H1 (cell line): ENCODE measurements around the gene STAT2. TPM values are rescaled to one million over a fixed set of nuclear protein-coding genes. Genes with fewer than 3 reads are reported as not detected.

Experiments
- CTCF ChIA-PET: fragments of 300-600 bp; sonication (Branson Sonifier 250); formaldehyde crosslinking; loops from one replicate; lab custom pipeline; 2021; ENCODE audit not compliant: partially characterized antibody; lab: Charles Lee
- POLR2A ChIA-PET: fragments of 300-600 bp; sonication (Branson Sonifier 250); formaldehyde crosslinking; loops from one replicate; lab custom pipeline; 2021; ENCODE audit warnings: inconsistent platforms; ENCODE audit not compliant: partially characterized antibody; lab: Charles Lee
- DNase-seq, 2 experiments: peaks; one replicate each; pipeline versions ENCODE4 v3.0.0 to v3.0.0-alpha.2; 2010 to 2022; ENCODE audit warnings: low spot score in 2 of 2, low read depth in 1 of 2, mixed read lengths in 1 of 2
- FAIRE-seq: peaks from 2 replicates; lab custom pipeline; 2011; peaks lifted over from hg19 to GRCh38; lab: Jason Lieb, UNC
- H2AFZ ChIP-seq: 2 replicates; pipeline ENCODE4 v1.8.1; 2012; ENCODE audit warnings: low read length, inconsistent platforms
- H2AK5ac ChIP-seq: 2 replicates; pipeline ENCODE4 v1.6.1; 2013; ENCODE audit warnings: low read depth, low read length
- H2BK120ac ChIP-seq: replicated peaks from 2 replicates; pipeline ENCODE3; 2013; ENCODE audit warnings: low read depth, low read length, inconsistent platforms
- H2BK12ac ChIP-seq: 2 replicates; pipeline ENCODE4 v1.6.1; 2013; ENCODE audit warnings: low read depth, low read length
- H2BK15ac ChIP-seq: 2 replicates; pipeline ENCODE4 v1.6.1; 2013; ENCODE audit warnings: low read length
- H2BK20ac ChIP-seq: 2 replicates; pipeline ENCODE4 v1.6.1; 2013; ENCODE audit warnings: low read length
- H2BK5ac ChIP-seq: 2 replicates; pipeline ENCODE4 v1.6.1; 2013; ENCODE audit warnings: low read depth, low read length
- H3K14ac ChIP-seq: 2 replicates; pipeline ENCODE4 v1.6.1; 2013; ENCODE audit warnings: inconsistent platforms; ENCODE audit not compliant: insufficient read length
- H3K18ac ChIP-seq: 2 replicates; pipeline ENCODE4 v1.6.1; 2013; ENCODE audit warnings: low read length; ENCODE audit errors: extremely low read depth
- H3K23ac ChIP-seq: 2 replicates; pipeline ENCODE4 v1.6.1; 2013; ENCODE audit warnings: inconsistent platforms; ENCODE audit not compliant: insufficient read length
- H3K23me2 ChIP-seq: 2 replicates; pipeline ENCODE4 v1.6.1; 2013; ENCODE audit warnings: low read depth, low read length
- H3K27ac ChIP-seq: 2 replicates; pipeline ENCODE4 v1.6.1; 2011; ENCODE audit warnings: low read depth, low read length, inconsistent platforms
- H3K27me3 ChIP-seq, 4 experiments: replicated peaks in 1 of 4; 1 replicate in 1 of 4; 2 replicates in 3 of 4; pipeline versions ENCODE4 v1.6.1 to v1.8.1; 2011 to 2013; ENCODE audit warnings: low read length in 3 of 4, mild to moderate bottlenecking in 3 of 4, inconsistent platforms in 2 of 4, mixed read lengths in 2 of 4, moderate library complexity in 1 of 4; ENCODE audit not compliant: control insufficient read depth in 3 of 4, insufficient read depth in 3 of 4; ENCODE audit errors: extremely low read depth in 1 of 4
- H3K36me3 ChIP-seq, 4 experiments: 2 replicates each; pipeline versions ENCODE4 v1.6.1 to v1.8.1; 2011 to 2013; ENCODE audit warnings: mild to moderate bottlenecking in 4 of 4, low read length in 3 of 4, moderate library complexity in 2 of 4, control low read depth in 1 of 4, inconsistent platforms in 1 of 4; ENCODE audit not compliant: insufficient read depth in 4 of 4, control insufficient read depth in 2 of 4
- H3K4ac ChIP-seq: replicated peaks from 2 replicates; pipeline ENCODE3; 2013; ENCODE audit warnings: low read length, low read depth, mixed read lengths, inconsistent platforms; ENCODE audit not compliant: insufficient read length
- H3K4me1 ChIP-seq, 4 experiments: replicated peaks in 1 of 4; 1 replicate in 1 of 4; 2 replicates in 3 of 4; pipeline versions ENCODE4 v1.6.1 to v1.8.1; 2011 to 2013; ENCODE audit warnings: low read length in 3 of 4, inconsistent platforms in 2 of 4, mixed read lengths in 1 of 4; ENCODE audit not compliant: insufficient read depth in 4 of 4, control insufficient read depth in 3 of 4
- H3K4me2 ChIP-seq, 2 experiments: 2 replicates each; pipeline versions ENCODE4 v1.6.1 to v1.8.1; 2011 to 2013; ENCODE audit warnings: low read depth in 2 of 2, low read length in 2 of 2, control low read depth in 1 of 2, inconsistent platforms in 1 of 2, mild to moderate bottlenecking in 1 of 2; ENCODE audit not compliant: insufficient read depth in 1 of 2
- H3K4me3 ChIP-seq, 4 experiments: fragments of 200-600, 300-600 bp in 1 of 4; sonication (generic), shearing (Covaris generic), sonication (Bioruptor Twin) in 1 of 4; 2 replicates each; pipeline versions ENCODE4 v1.5.1 to v1.8.1; 2011 to 2016; ENCODE audit warnings: low read length in 4 of 4, low read depth in 3 of 4, control low read depth in 2 of 4, inconsistent platforms in 2 of 4, mild to moderate bottlenecking in 2 of 4, mixed read lengths in 1 of 4, moderate library complexity in 1 of 4; ENCODE audit not compliant: insufficient read depth in 2 of 4; ENCODE audit errors: extremely low read depth in 1 of 4
- H3K56ac ChIP-seq: replicated peaks from 2 replicates; pipeline ENCODE3; 2013; ENCODE audit warnings: low read depth, mild to moderate bottlenecking, mixed read lengths, low read length, inconsistent platforms; ENCODE audit not compliant: insufficient read length
- H3K79me1 ChIP-seq: 2 replicates; pipeline ENCODE4 v1.6.1; 2013; ENCODE audit warnings: low read depth, low read length, control low read depth
- H3K79me2 ChIP-seq, 2 experiments: 2 replicates each; pipeline versions ENCODE4 v1.6.1 to v1.8.1; 2012 to 2013; ENCODE audit warnings: low read length in 2 of 2, mild to moderate bottlenecking in 2 of 2, inconsistent platforms in 1 of 2; ENCODE audit not compliant: insufficient read depth in 2 of 2, control insufficient read depth in 1 of 2
- H3K9ac ChIP-seq, 4 experiments: replicated peaks in 1 of 4; 1 replicate in 1 of 4; 2 replicates in 3 of 4; pipeline versions ENCODE4 v1.6.1 to v1.8.1; 2011 to 2013; ENCODE audit warnings: low read depth in 3 of 4, low read length in 3 of 4, control low read depth in 2 of 4, mild to moderate bottlenecking in 2 of 4, moderate library complexity in 2 of 4, inconsistent platforms in 1 of 4; ENCODE audit errors: extremely low read depth in 1 of 4
- H3K9me3 ChIP-seq, 2 experiments: 2 replicates each; pipeline versions ENCODE4 v1.6.1 to v1.8.1; 2012 to 2013; ENCODE audit warnings: mild to moderate bottlenecking in 2 of 2, moderate library complexity in 2 of 2, control low read depth in 1 of 2, inconsistent platforms in 1 of 2, low read depth in 1 of 2, low read length in 1 of 2, mixed read lengths in 1 of 2; ENCODE audit not compliant: insufficient read depth in 2 of 2
- H4K20me1 ChIP-seq, 2 experiments: replicated peaks in 1 of 2; 2 replicates each; pipeline versions ENCODE3 to v1.8.1; 2011 to 2013; ENCODE audit warnings: inconsistent platforms in 2 of 2, low read length in 2 of 2, mild to moderate bottlenecking in 1 of 2; ENCODE audit not compliant: insufficient read depth in 2 of 2, control insufficient read depth in 1 of 2
- H4K5ac ChIP-seq: 2 replicates; pipeline ENCODE4 v1.6.1; 2013; ENCODE audit warnings: low read length, low read depth, mixed read lengths, inconsistent platforms; ENCODE audit not compliant: insufficient read length
- H4K8ac ChIP-seq: 2 replicates; pipeline ENCODE4 v1.8.0; 2013; ENCODE audit warnings: mild to moderate bottlenecking, moderate library complexity, low read length, inconsistent platforms; ENCODE audit not compliant: insufficient read depth; ENCODE audit errors: extremely low read depth
- H4K91ac ChIP-seq: replicated peaks from 2 replicates; pipeline ENCODE3; 2013; ENCODE audit warnings: low read length, mixed read lengths, inconsistent platforms; ENCODE audit not compliant: insufficient read length
- ATF2 ChIP-seq: IDR thresholded peaks from 2 replicates; pipeline ENCODE4 v1.6.1; 2012; ENCODE audit warnings: low read length, inconsistent platforms
- BCL11A ChIP-seq, 2 experiments: IDR thresholded peaks; one replicate each; pipeline ENCODE4 v1.6.1; 2011; ENCODE audit warnings: low read depth in 2 of 2, low read length in 2 of 2, mild to moderate bottlenecking in 2 of 2
- CHD2 ChIP-seq: IDR thresholded peaks from 2 replicates; pipeline ENCODE4 v1.6.1; 2012; ENCODE audit warnings: low read length, improper control_type of control experiment
- CREB1 ChIP-seq: IDR thresholded peaks from 2 replicates; pipeline ENCODE4 v1.6.1; 2012; ENCODE audit warnings: inconsistent platforms
- KDM1A ChIP-seq: fragments of 200-600, 300-600 bp; sonication (generic); IDR thresholded peaks from 2 replicates; pipeline ENCODE4 v1.7.1; 2016; ENCODE audit warnings: mild to moderate bottlenecking, low read length, borderline replicate concordance
- POLR2A ChIP-seq, 2 experiments: IDR thresholded peaks; 1 replicate in 1 of 2; 2 replicates in 1 of 2; pipeline ENCODE4 v1.6.1; 2011; ENCODE audit warnings: low read depth in 2 of 2, low read length in 2 of 2, mild to moderate bottlenecking in 2 of 2; ENCODE audit errors: control extremely low read depth in 1 of 2
- WGBS, 2 experiments: shearing (Covaris generic) in 1 of 2; methylation state at CpG; one replicate each; pipeline versions ENCODE4 v1.1.6 to v1.1.7; 2013 to 2015; ENCODE audit warnings: low lambda C conversion rate in 2 of 2, mixed read lengths in 2 of 2, inconsistent platforms in 1 of 2, low coverage in 1 of 2, missing lambda C conversion rate in 1 of 2; ENCODE audit not compliant: insufficient replicate concordance in 2 of 2, insufficient coverage in 1 of 2, insufficient read length in 1 of 2; ENCODE audit errors: extremely low coverage in 1 of 2, missing lambda C conversion rate in 1 of 2; 5-methylcytosine and 5-hydroxymethylcytosine counted together
- polyA plus RNA-seq, 7 experiments: library from polyadenylated mRNA; depleted of rRNA in 3 of 7; stranded (reverse) in 5 of 7; unstranded in 2 of 7; fragments of >200 nt in 5 of 7; fragments of 200-250 nt in 2 of 7; gene quantifications; 1 replicate in 5 of 7; 2 replicates in 1 of 7; 4 replicates in 1 of 7; pipeline versions ENCODE4 v1.2.1 to v1.2.3, GENCODE V29; 2011 to 2013; ENCODE audit warnings: missing spikeins in 2 of 7, mixed read lengths in 2 of 7
- total RNA-seq: library from RNA; stranded (reverse); fragmentation: NEBNext Ultra II Directional; extraction: Animal tissue kit (Norgen Biotek cat#: 25700); gene quantifications from 2 replicates; pipeline ENCODE4 v1.2.1, GENCODE V29; 2021

The STAT2 gene
- total and polyA plus RNA-seq, 2 of the 8 experiments (the other 6 are each of a cell fraction or from before 2014, with no cell fraction given), result 37.1 to 44.7 TPM

DNA sequence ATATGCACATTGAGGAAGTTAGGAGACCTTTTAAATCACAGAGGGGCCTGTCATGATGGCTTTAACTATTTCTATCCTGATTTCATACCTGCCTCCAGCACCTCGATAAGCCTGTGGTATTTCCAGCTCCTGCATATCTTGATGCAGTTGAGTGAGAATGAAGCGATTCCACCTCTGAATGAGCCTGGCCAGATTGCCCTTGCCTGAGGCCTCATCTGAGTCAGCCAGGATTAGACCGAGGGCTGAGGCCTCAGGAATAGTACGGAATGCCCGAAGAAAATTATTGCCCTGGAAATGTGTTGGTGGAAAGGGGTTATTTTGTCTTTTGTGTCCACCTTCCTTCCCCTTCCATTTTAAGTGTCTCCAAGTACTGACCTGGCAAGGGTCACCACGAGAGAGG lies 35.7 kb downstream of the STAT2 start:
- H3K23me2 ChIP-seq, result no peaks in the 10 kb centered on the region
- no peak for TF ChIP-seq BCL11A (IDR thresholded peaks at IDR 0.05; ENCODE audit: low read depth in 2 of 2, low read length in 2 of 2)
- TF ChIP-seq CHD2, result no peak
- TF ChIP-seq KDM1A, result no peak
- TF ChIP-seq POLR2A (IDR thresholded peaks at IDR 0.05; ENCODE audit: control extremely low read depth in 1 of 2, low read depth in 2 of 2, low read length in 2 of 2), result no peak
- no peak for TF ChIP-seq CREB1
- no peak for TF ChIP-seq ATF2

More for the DNA sequence above, 35.7 kb downstream of the STAT2 start:
- H4K5ac ChIP-seq, result no peak overlapping the region
- H3K27me3 ChIP-seq, result no peaks in the 10 kb centered on the region
- no peak overlapping the region for H2AK5ac ChIP-seq
- no peak overlapping the region for H3K9ac ChIP-seq
- no peak overlapping the region for H2AFZ ChIP-seq
- CTCF ChIA-PET, result interaction anchor here (0.9 to 1.0 kb wide), 2 partner anchors 18 to 65 kb away, joined by 3 to 4 read pairs; no protein-coding TSS in a partner anchor
- no peaks in the 10 kb centered on the region for H3K79me2 ChIP-seq
- WGBS, 2 experiments, result 92% methylated on average over 6 of the region's 6 CpGs; no CpG with 5 or more reads in 1 of the 2 experiments
- no peak overlapping the region for H3K14ac ChIP-seq
- H4K20me1 ChIP-seq, result no peaks in the 10 kb centered on the region
- no peak overlapping the region for H2BK5ac ChIP-seq
- H3K23ac ChIP-seq, result no peak overlapping the region
- H3K4ac ChIP-seq, result no peak overlapping the region
- no peak overlapping the region for H3K56ac ChIP-seq
- no peak overlapping the region for H3K27ac ChIP-seq
- no peak overlapping the region for H2BK120ac ChIP-seq
- H3K79me1 ChIP-seq, result no peaks in the 10 kb centered on the region
- DNase-seq (no peak), FAIRE-seq (no peak)
- H2BK15ac ChIP-seq, result no peak overlapping the region
- H4K91ac ChIP-seq, result no peak overlapping the region
- no peaks in the 10 kb centered on the region; a peak in 1 of 7 replicates for H3K4me1 ChIP-seq
- H4K8ac ChIP-seq, result no peak overlapping the region
- H2BK12ac ChIP-seq, result no peak overlapping the region
- no peak overlapping the region for H3K4me3 ChIP-seq
- H3K18ac ChIP-seq, result no peak overlapping the region
- no peak overlapping the region for H3K4me2 ChIP-seq
- no peaks in the 10 kb centered on the region for H3K9me3 ChIP-seq
- H3K36me3 ChIP-seq, result peaks cover 2 to 15% (median 7%) of the 10 kb centered on the region in 4 experiments; a peak in 6 of 8 replicates
- no peak overlapping the region for H2BK20ac ChIP-seq
- POLR2A ChIA-PET, result interaction anchor here (0.9 to 2.9 kb wide), 5 partner anchors 8 to 136 kb away, joined by 3 to 11 read pairs (median 8); partner anchors contain the start of genes CNPY2 and PAN2
